Neuron (in vitro differentiated cells): ENCODE data around the gene UBASH3A.

Experiments used
- H2AFZ ChIP-seq: one replicate; pipeline ENCODE4 v1.6.1; 2013; ENCODE audit warnings: low read depth, mild to moderate bottlenecking, inconsistent platforms, low read length, moderate library complexity
- H3K27me3 ChIP-seq: one replicate; pipeline ENCODE4 v1.6.1; 2013; ENCODE audit warnings: low read length; ENCODE audit not compliant: insufficient read depth
- H3K36me3 ChIP-seq: one replicate; pipeline ENCODE4 v1.6.1; 2013; ENCODE audit warnings: low read length; ENCODE audit not compliant: insufficient read depth
- H3K4me1 ChIP-seq: one replicate; pipeline ENCODE4 v1.6.1; 2013; ENCODE audit warnings: low read length; ENCODE audit not compliant: insufficient read depth
- H3K4me3 ChIP-seq: 2 replicates; pipeline ENCODE4 v1.5.1; 2013; ENCODE audit warnings: mild to moderate bottlenecking, low read length, moderate library complexity
- H3K9me3 ChIP-seq: one replicate; pipeline ENCODE4 v1.6.1; 2013; ENCODE audit warnings: low read length

UBASH3A gene

DNA sequence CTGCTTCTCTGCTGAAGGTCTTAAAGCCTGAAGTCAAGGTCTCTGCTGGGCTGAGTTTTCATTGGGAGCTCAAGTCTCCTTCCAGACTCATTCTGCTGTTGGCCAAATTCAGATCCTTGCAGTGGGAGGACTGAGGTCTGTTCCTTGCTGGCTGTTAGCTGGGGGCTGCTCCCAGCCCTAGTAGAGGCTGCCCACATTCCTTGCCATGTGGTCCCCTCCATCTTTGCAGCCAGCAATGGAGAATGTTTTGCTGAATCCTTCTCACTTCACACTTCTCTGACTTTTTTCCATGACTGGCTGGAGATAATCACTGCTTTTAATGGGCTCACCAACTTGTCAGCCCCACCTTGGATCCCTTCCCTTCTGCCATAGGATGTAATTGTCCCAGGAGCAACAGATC, 33.2 kb downstream of the UBASH3A start:
- Histone ChIP-seq H3K4me3 (no peak overlapping the region), H3K27me3 (no peaks in the 10 kb centered on the region), H2AFZ (no peak overlapping the region), H3K4me1 (no peaks in the 10 kb centered on the region), H3K9me3 (peaks cover 3% of the 10 kb centered on the region), H3K36me3 (no peaks in the 10 kb centered on the region)

DNA sequence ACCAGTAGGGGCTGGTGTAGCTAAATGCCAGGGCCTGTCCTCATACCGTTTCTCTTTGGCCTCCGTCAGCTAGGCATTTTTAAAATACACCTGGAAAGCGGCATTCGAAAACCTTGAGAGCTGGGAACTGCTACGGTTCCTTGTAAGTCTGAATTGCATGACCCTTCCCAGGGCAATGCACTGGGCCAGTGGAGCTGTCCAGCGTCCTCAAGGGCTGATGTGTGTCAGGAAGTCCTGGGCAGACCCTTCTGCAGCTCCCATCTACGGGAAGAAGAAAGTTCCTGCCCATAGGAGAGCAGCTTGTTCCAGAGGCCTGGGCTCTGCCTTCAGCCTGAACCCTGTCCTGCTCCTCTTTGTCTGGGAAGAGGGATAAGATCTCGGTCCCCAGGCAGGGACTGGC, 34.1 kb downstream of the UBASH3A start:
- no peaks in the 10 kb centered on the region for H3K36me3 ChIP-seq
- H2AFZ ChIP-seq = no peak overlapping the region
- H3K4me3 ChIP-seq = no peak overlapping the region
- no peaks in the 10 kb centered on the region for H3K9me3 ChIP-seq
- no peaks in the 10 kb centered on the region for H3K4me1 ChIP-seq
- H3K27me3 ChIP-seq = no peaks in the 10 kb centered on the region

DNA sequence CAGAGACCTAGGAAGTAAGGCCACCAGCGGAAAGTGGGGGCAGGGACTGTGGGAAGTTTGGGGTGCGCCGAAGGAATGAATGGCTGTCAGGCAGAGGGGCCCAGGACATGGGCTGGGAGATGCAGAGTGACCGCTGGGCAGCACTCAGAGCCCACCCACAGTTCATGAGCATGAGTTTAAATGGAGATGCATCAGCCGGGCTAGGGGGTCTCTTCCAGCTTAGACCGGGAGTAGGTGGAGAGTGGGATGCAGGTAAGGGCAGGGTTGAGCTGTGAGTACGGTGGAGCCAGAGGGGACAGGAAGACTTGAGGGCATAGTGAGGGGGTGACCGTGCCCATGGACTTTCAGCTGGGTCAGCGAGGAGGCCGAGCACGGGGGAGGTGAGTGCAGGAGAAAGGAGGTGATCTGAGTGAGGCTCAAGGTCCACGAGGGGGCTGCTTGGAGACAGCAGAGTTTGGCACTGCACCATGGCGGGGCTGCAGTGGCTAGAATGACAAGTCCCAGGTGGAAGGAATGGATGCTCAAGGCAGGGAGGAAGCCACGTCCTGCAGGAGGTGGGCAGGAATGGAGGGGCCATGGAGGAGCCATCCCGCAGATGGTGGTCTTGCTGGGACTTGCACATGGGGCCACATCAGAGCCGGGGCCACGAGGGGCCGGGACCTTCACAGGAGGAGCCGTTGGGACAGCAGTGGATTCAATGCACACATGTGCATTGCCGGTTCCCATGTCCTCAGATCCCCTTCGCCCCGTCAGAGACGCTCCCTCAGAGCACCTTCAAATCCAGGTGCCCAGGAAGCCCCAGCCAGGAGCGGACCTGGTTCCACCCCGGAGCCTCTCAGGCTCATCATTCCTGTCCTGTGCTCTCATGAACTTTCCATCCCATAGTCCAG, 34.9 kb downstream of the UBASH3A start:
- Histone ChIP-seq H3K36me3 (no peaks in the 10 kb centered on the region), H3K4me3 (no peak overlapping the region), H3K27me3 (peaks cover 3% of the 10 kb centered on the region), H2AFZ (no peak overlapping the region), H3K4me1 (no peaks in the 10 kb centered on the region), H3K9me3 (no peaks in the 10 kb centered on the region)

DNA sequence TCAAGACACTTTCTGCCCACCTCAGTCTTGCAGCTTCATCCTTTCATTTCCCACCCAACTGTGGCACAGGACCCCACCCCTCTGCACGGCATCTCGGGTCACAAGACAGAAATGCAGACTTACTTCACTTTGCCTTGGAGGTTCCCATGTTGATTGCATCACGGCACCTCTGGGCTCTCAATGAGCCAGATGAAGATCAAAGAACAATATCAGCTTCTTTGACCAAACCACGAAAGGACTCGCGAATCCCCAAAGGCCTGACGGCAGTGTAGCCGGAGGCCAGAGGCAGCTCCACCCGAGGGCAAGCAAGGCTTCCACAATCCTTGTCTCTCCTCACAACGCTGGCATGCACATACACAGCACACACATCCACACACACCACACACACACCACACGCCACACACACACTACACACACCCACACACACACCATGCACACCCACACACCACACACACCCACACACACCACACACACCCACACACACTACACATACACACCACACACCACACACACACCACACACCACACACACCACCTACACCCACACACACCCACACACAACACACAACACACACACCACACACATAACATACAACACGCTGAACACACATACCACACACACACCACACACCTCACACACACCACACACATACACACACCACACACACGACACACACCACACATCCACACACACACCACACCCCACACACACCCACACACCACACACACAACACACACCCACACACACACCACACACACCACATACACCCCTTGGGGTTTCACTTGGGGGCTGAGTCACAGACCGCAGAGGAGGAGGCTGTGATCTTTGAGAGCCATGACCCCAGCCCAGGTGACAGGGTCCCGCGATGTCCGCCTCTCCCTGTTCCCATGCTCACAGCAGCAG, 35.8 kb downstream of the UBASH3A start:
- no peaks in the 10 kb centered on the region for H3K4me1 ChIP-seq
- peaks cover 3% of the 10 kb centered on the region for H3K27me3 ChIP-seq
- no peak overlapping the region for H3K4me3 ChIP-seq
- H3K9me3 ChIP-seq = no peaks in the 10 kb centered on the region
- H2AFZ ChIP-seq = no peak overlapping the region
- no peaks in the 10 kb centered on the region for H3K36me3 ChIP-seq

DNA sequence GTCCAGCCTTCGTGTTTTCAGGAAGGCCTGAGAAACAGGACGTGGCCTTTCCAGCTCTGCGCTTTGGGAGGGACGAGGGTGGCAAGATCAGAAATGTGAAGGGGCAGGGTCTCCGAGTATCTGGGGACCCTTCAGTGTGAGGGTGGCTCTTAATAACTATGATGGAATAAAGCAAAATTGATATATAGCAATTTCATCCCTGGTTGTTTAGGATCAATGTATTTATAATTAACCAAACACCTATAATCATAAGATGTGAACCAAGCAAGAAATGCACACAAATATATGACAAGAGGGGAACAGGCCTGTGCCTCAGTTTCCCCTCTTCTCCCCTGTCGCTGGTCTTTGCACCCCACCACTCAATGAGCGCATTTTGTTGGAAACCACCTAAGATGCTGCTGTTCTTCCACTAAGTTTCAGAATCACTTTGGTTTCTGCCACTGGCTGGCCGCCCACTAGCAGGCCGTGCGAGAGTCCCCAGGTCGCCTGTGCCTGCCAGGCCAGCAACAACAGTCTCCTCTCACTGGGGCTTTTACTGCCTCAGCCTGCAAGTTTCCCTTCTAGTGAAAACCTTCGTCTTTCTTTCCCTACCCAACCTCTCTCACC, 36.6 kb downstream of the UBASH3A start:
- Histone ChIP-seq H3K9me3 (no peaks in the 10 kb centered on the region), H3K4me1 (no peaks in the 10 kb centered on the region), H3K36me3 (no peaks in the 10 kb centered on the region), H3K27me3 (peaks cover 3% of the 10 kb centered on the region), H3K4me3 (no peak overlapping the region), H2AFZ (no peak overlapping the region)

DNA sequence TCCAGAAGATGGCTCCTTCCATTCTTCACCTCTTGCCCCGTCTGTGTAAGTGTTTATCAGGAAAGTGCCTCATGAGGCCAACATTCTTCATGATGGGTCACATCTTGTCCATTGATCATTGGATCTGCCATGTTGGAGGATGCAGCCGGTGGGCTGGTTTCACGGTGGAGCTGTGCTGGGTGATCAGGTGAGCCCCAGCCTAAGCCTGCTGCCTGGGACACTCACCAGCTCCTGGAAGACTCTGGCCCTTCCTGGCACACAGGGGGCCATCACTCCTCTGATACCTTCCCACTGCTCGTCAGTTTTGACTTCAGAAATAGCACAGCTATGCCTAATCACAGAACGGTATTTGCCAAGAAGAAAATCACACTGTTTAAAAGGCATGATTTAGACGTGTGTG, 38.3 kb downstream of the UBASH3A start:
- no peaks in the 10 kb centered on the region for H3K9me3 ChIP-seq
- H2AFZ ChIP-seq = no peak overlapping the region
- H3K4me1 ChIP-seq = no peaks in the 10 kb centered on the region
- H3K4me3 ChIP-seq = no peak overlapping the region
- no peaks in the 10 kb centered on the region for H3K36me3 ChIP-seq
- peaks cover 3% of the 10 kb centered on the region for H3K27me3 ChIP-seq

DNA sequence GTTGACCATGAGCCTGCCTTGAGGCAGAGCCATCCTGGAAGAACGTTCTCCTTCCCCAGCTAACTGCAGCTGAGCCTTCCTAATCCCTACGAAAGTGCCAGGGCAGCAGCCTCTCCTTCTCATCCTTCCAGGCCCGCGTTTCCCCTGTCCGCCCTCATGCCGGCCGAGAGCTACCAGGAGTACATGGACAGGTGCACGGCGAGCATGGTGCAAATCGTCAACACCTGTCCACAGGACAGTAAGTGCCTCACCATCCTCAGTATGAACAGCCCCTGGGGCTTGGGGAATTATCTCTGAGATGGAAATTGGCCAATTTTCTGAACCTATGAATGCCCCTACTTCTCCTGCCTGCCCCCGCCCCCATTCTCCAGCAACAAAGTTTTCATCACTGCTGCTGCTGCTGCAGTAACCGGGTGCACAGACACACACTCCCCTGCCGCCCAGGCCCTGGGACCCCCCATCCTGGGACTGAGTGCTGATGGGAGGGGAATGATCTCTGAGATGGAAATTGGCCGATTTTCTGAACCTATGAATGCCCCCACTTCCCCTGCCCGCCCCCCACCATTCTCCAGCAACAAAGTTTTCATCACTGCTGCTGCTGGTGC, 39.6 kb downstream of the UBASH3A start:
- H3K36me3 ChIP-seq = no peaks in the 10 kb centered on the region
- H3K9me3 ChIP-seq = no peaks in the 10 kb centered on the region
- H3K27me3 ChIP-seq = peaks cover 3% of the 10 kb centered on the region
- no peaks in the 10 kb centered on the region for H3K4me1 ChIP-seq
- H3K4me3 ChIP-seq = no peak overlapping the region
- no peak overlapping the region for H2AFZ ChIP-seq

DNA sequence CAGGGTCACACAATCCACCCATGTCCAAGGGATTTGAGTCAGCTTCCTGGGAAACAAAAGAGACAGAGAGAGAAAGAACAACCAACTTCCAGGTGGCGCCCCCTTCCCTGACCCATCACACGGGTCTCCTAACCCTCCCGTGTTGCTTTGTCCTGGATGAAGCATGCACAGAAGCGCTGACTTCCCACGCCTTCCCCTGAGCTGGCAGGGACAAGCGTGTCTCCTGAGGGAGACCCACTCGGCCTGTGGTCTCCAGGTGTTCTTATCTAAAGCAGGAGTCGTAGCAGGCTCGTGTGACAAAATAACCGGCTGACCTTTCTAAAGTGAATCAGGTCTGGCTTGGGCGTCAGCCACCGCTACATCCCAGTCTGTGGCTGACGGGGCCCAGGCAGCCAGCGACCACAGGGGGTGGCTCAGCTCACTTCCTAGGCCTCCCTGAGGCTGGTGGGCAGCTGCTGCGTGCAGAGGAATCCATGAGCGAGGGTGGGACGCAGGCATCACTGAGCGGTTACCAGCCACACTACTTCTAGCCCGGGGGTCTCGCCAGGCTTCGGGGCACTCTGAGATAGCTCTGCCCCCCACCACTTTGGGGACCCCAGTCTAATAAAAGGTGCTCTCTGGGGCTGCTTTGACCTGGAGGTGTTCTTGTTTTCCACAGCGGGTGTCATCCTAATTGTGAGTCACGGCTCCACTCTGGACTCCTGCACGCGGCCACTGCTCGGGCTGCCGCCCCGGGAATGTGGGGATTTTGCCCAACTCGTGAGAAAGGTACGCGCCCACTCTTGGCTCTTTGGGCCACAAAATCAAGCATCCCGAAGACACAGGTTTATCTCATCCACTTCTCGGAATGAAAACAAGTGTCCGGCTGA, 40.4 kb downstream of the UBASH3A start:
- H3K36me3 ChIP-seq = no peaks in the 10 kb centered on the region
- H3K4me3 ChIP-seq = no peak overlapping the region
- H3K27me3 ChIP-seq = peaks cover 3% of the 10 kb centered on the region
- H3K9me3 ChIP-seq = no peaks in the 10 kb centered on the region
- no peaks in the 10 kb centered on the region for H3K4me1 ChIP-seq
- H2AFZ ChIP-seq = no peak overlapping the region

DNA sequence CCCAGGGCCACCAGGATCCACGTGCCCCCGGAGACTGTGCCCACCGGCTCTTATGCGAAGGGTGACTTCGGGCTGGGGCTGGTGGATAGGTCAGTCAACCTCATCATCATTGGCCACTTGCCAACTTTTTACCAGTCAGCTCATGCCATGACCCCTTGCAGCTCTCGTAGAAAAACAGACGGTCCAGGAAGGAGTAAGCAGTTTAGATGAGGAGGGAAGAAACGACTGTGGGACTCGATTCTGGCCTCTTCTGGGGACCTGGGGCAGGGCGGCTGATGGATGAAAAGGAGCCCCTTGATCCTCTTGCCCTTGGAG, 41.0 kb downstream of the UBASH3A start:
- H3K9me3 ChIP-seq = no peaks in the 10 kb centered on the region
- no peaks in the 10 kb centered on the region for H3K36me3 ChIP-seq
- no peaks in the 10 kb centered on the region for H3K4me1 ChIP-seq
- no peak overlapping the region for H2AFZ ChIP-seq
- no peak overlapping the region for H3K4me3 ChIP-seq
- H3K27me3 ChIP-seq = peaks cover 3% of the 10 kb centered on the region

DNA sequence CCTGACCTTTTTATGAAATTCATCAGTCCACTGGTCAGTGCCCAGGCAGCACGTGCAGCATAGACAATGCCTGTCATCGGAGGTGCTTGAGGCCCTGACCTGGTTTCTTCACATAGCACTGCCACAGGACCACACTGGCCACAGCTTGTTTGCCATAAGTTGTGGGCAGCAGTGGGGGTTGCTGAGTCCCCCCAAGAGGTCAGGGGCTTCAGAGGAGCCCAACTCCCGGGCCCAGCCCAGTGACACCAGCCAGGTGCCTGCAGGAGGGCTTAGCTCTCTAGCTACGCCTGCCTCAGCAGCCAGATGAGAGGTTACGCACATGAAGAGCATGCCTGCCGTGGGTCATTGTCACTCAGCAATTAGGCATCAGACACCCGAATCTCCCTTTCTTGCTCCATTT, 41.6 kb downstream of the UBASH3A start:
- no peak overlapping the region for H2AFZ ChIP-seq
- H3K4me1 ChIP-seq = no peaks in the 10 kb centered on the region
- no peaks in the 10 kb centered on the region for H3K36me3 ChIP-seq
- H3K4me3 ChIP-seq = no peak overlapping the region
- peaks cover 3% of the 10 kb centered on the region for H3K27me3 ChIP-seq
- no peaks in the 10 kb centered on the region for H3K9me3 ChIP-seq

DNA sequence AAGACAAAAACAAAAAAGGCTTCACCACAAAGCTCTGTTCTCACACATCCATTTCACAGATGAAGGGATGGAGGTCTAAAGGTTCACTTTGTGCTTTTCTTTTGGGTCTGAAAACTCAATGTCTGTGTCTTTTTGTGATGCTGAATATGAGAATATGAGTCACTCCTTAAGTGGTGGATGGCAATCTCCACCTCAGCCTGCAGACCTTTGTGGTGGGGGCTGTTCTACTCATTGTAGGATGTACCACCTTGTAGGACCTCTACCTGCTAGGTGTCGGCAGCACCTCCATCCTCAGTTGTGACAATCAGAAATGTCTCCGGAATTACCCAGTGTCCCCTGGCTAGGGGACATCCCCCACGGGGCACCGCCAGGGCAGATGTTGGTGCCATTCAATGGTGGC, 42.8 kb downstream of the UBASH3A start:
- Histone ChIP-seq H3K27me3 (peaks cover 3% of the 10 kb centered on the region), H3K36me3 (no peaks in the 10 kb centered on the region), H2AFZ (no peak overlapping the region), H3K4me3 (no peak overlapping the region), H3K4me1 (no peaks in the 10 kb centered on the region), H3K9me3 (no peaks in the 10 kb centered on the region)

DNA sequence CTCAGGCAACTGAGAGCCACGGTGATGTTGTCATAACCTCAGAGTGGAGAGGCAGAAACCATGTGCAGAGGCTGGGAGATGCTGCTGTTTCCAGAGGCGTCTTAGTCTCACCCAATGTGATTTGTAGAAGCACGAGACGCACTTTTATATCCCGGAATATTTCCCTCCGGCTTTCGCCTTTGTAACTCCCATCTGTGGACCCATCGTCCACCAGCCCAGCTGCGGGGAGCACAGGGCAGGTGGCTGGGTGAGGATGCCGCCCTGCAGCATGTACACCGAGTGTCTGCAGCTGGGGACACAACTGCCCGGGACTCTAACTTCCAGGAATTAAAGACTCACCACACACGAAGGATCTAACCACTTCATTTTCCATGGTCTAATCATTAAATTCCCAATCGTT, 43.5 kb downstream of the UBASH3A start:
- peaks cover 3% of the 10 kb centered on the region for H3K27me3 ChIP-seq
- H3K4me1 ChIP-seq = no peaks in the 10 kb centered on the region
- H3K4me3 ChIP-seq = no peak overlapping the region
- H2AFZ ChIP-seq = no peak overlapping the region
- no peaks in the 10 kb centered on the region for H3K9me3 ChIP-seq
- H3K36me3 ChIP-seq = no peaks in the 10 kb centered on the region
